Measurements from ENCODE around the gene SULF2. TPM values are rescaled to one million over a fixed set of nuclear protein-coding genes. Genes with fewer than 3 reads are reported as not detected.

Gene SULF2
- total RNA-seq = 38.9 and 69.0 TPM in 2 replicates

DNA sequence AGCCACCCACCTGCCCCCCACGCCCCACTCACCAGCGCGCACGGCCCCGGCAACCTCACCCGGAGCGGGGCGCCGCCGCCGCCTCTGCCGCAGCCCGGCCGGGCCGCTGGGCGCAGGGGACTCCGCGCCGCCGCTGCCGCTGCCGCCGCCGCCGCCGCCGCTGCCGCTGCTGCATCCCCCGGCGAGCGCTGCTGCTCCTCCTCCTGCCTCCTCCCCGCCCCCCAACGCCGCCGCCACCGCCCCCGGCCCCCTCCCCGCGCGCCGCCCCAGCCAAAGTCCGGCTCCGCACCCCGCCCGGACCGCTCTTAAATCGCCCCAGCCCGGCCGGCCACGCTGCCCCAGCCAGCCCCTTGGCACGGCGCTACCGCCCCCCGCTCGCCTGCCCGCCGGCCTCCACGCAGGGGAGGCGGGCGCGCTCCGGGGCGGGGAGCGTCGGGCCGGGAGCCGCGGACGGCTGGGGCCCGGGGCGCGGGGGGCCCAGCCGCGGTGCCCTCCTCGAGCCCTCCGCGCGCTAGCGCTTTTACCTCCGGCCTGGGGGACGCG is at the start of gene SULF2:
Gene SULF2 (minus strand): TSS at position 171 of the 543 bp plus-strand sequence. CDS start 28,118 bp downstream, outside the sequence.

Small RNA genes within 50 kb of the gene (small RNA-seq; reads per million reads assigned to genes)
- gene RNU7-173P = not detected
